WTC11 (cell line): ENCODE data around the gene ARL13A. TPM values are rescaled to one million over a fixed set of nuclear protein-coding genes. Genes with fewer than 3 reads are reported as not detected.
"Not testable (repeated sequence)": the region's sequence is repeated elsewhere in the genome, so short reads cannot be mapped to it uniquely, and the experiment has no call there.

ENCODE experiments used
- ATAC-seq: fragments of 200-7000 bp; cut with Tn5 transposase; 2 replicates; pipeline ENCODE4 v1.10.0; 2021; ENCODE audit warnings: mild to moderate bottlenecking, moderate library complexity
- CTCF ChIA-PET: fragments of 300-600 bp; sonication (Branson Sonifier 250); formaldehyde crosslinking; loops from one replicate; lab custom pipeline; 2021; ENCODE audit warnings: antibody characterized with exemption; lab: Charles Lee
- POLR2A ChIA-PET: fragments of 350-600 bp; sonication (Branson Sonifier 250); formaldehyde crosslinking; loops from one replicate; lab custom pipeline; 2021; ENCODE audit warnings: antibody characterized with exemption; lab: Charles Lee
- DNase-seq: peaks from one replicate; pipeline ENCODE4 v3.0.0; 2021; ENCODE audit warnings: low spot score
- H3K27ac Mint-ChIP-seq: 2 replicates; pipeline ENCODE4 v1.8.0; 2021; ENCODE audit warnings: mixed read lengths
- H3K27me3 Mint-ChIP-seq: 2 replicates; pipeline ENCODE4 v1.8.0; 2021; ENCODE audit warnings: low read depth, mild to moderate bottlenecking, moderate library complexity, mixed read lengths
- H3K36me3 Mint-ChIP-seq: 2 replicates; pipeline ENCODE4 v1.8.0; 2021; ENCODE audit warnings: mixed read lengths
- H3K4me1 Mint-ChIP-seq: 2 replicates; pipeline ENCODE4 v1.8.0; 2022; ENCODE audit warnings: mixed read lengths
- H3K4me3 Mint-ChIP-seq: 2 replicates; pipeline ENCODE4 v1.8.0; 2021; ENCODE audit warnings: mild to moderate bottlenecking, moderate library complexity, mixed read lengths
- H3K9me3 Mint-ChIP-seq: 2 replicates; pipeline ENCODE4 v1.8.0; 2021; ENCODE audit warnings: mixed read lengths
- ATF6 ChIP-seq: sonication (generic); formaldehyde crosslinking; IDR thresholded peaks from 2 replicates; pipeline ENCODE4 v1.8.1; 2023; ENCODE audit warnings: mild to moderate bottlenecking, missing genetic modification reagents
- CREB1 ChIP-seq: sonication (generic); formaldehyde crosslinking; IDR thresholded peaks from 2 replicates; pipeline ENCODE4 v1.8.0; 2023; ENCODE audit warnings: mild to moderate bottlenecking, missing genetic modification reagents
- ESRRA ChIP-seq: sonication (generic); formaldehyde crosslinking; IDR thresholded peaks from 2 replicates; pipeline ENCODE4 v1.8.1; 2022; ENCODE audit warnings: mild to moderate bottlenecking, missing genetic modification reagents, borderline replicate concordance
- NFYB ChIP-seq: sonication (generic); formaldehyde crosslinking; conservative IDR thresholded peaks from 2 replicates; pipeline ENCODE4 v1.8.0; 2022; ENCODE audit warnings: low read depth, missing genetic modification reagents
- PRRX2 ChIP-seq: fragments of 250-450 bp; sonication (Bioruptor Pico); IDR thresholded peaks from 2 replicates; pipeline ENCODE4 v1.8.0; 2021; ENCODE audit warnings: mild to moderate bottlenecking
- SMAD3 ChIP-seq: sonication (generic); formaldehyde crosslinking; IDR thresholded peaks from 2 replicates; pipeline ENCODE4 v1.8.0; 2022; ENCODE audit warnings: missing genetic modification reagents, mild to moderate bottlenecking, borderline replicate concordance
- TCF7 ChIP-seq: sonication (generic); formaldehyde crosslinking; IDR thresholded peaks from 2 replicates; pipeline ENCODE4 v1.8.0; 2022; ENCODE audit warnings: mild to moderate bottlenecking, low read depth, missing genetic modification reagents, moderate library complexity
- USF2 ChIP-seq: sonication (generic); formaldehyde crosslinking; IDR thresholded peaks from 2 replicates; pipeline ENCODE4 v1.8.1; 2023; ENCODE audit warnings: mild to moderate bottlenecking, missing genetic modification reagents, moderate library complexity
- ZMAT4 ChIP-seq: fragments of 250-450 bp; sonication (Bioruptor Pico); IDR thresholded peaks from 2 replicates; pipeline ENCODE4 v1.9.0; 2021; ENCODE audit warnings: mild to moderate bottlenecking
- ZNF396 ChIP-seq: fragments of 250-450 bp; sonication (Bioruptor Pico); IDR thresholded peaks from 2 replicates; pipeline ENCODE4 v1.8.0; 2021; ENCODE audit warnings: mild to moderate bottlenecking, moderate library complexity, borderline replicate concordance
- ZNF671 ChIP-seq: fragments of 250-450 bp; sonication (Bioruptor Pico); IDR thresholded peaks from 2 replicates; pipeline ENCODE4 v1.8.0; 2021; ENCODE audit warnings: mild to moderate bottlenecking
- total RNA-seq: library from RNA; stranded (reverse); gene quantifications from 3 replicates; pipeline ENCODE4 v1.2.3, GENCODE V29; 2021
- TF ChIP-seq, protein P1 (sequence below): sonication (generic); formaldehyde crosslinking; IDR thresholded peaks from 2 replicates; pipeline ENCODE4 v1.8.1; 2023; ENCODE audit warnings: mild to moderate bottlenecking, missing genetic modification reagents, borderline replicate concordance
- TF ChIP-seq, protein P2 (sequence below): fragments of 250-450 bp; sonication (Bioruptor Pico); IDR thresholded peaks from 2 replicates; pipeline ENCODE4 v2.1.2; 2022; ENCODE audit warnings: mild to moderate bottlenecking, moderate library complexity
- TF ChIP-seq, protein P3 (sequence below): fragments of 250-450 bp; sonication (Bioruptor Pico); IDR thresholded peaks from 2 replicates; pipeline ENCODE4 v1.9.0; 2021; ENCODE audit warnings: mild to moderate bottlenecking
- TF ChIP-seq, protein P4 (sequence below): fragments of 250-450 bp; sonication (Bioruptor Pico); conservative IDR thresholded peaks from 2 replicates; pipeline ENCODE4 v1.9.0; 2021; ENCODE audit warnings: mild to moderate bottlenecking

The ARL13A gene
- total RNA-seq, 1 experiment from 2014 or later: not detected

DNA sequence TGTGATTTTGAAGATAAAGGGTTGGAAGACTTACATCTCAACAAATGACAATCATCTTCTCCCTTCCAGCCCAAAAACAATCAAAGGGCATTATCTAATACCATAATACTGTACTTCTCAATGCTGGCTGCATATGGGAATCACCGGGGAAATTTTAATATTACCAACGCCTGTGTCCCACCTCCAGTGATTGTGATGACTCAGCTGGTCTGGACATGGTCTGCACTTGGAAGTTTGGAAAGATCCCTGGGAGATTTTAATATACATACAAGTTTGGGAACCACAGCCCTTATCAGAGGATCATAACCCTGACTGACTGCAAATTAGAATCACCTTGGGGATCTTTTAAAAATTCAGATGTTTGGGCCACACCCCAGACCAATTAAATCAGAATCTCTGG lies 29.9 kb downstream of the ARL13A start (continued):
- TF ChIP-seq, protein P1, sequence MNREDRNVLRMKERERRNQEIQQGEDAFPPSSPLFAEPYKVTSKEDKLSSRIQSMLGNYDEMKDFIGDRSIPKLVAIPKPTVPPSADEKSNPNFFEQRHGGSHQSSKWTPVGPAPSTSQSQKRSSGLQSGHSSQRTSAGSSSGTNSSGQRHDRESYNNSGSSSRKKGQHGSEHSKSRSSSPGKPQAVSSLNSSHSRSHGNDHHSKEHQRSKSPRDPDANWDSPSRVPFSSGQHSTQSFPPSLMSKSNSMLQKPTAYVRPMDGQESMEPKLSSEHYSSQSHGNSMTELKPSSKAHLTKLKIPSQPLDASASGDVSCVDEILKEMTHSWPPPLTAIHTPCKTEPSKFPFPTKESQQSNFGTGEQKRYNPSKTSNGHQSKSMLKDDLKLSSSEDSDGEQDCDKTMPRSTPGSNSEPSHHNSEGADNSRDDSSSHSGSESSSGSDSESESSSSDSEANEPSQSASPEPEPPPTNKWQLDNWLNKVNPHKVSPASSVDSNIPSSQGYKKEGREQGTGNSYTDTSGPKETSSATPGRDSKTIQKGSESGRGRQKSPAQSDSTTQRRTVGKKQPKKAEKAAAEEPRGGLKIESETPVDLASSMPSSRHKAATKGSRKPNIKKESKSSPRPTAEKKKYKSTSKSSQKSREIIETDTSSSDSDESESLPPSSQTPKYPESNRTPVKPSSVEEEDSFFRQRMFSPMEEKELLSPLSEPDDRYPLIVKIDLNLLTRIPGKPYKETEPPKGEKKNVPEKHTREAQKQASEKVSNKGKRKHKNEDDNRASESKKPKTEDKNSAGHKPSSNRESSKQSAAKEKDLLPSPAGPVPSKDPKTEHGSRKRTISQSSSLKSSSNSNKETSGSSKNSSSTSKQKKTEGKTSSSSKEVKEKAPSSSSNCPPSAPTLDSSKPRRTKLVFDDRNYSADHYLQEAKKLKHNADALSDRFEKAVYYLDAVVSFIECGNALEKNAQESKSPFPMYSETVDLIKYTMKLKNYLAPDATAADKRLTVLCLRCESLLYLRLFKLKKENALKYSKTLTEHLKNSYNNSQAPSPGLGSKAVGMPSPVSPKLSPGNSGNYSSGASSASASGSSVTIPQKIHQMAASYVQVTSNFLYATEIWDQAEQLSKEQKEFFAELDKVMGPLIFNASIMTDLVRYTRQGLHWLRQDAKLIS (CRISPR knock-in tag): no peak
- TF ChIP-seq CREB1 (CRISPR knock-in tag) (no peak), NFYB (no peak), ZNF671 (CRISPR knock-in tag) (no peak), USF2 (no peak)
- TF ChIP-seq, protein P2, sequence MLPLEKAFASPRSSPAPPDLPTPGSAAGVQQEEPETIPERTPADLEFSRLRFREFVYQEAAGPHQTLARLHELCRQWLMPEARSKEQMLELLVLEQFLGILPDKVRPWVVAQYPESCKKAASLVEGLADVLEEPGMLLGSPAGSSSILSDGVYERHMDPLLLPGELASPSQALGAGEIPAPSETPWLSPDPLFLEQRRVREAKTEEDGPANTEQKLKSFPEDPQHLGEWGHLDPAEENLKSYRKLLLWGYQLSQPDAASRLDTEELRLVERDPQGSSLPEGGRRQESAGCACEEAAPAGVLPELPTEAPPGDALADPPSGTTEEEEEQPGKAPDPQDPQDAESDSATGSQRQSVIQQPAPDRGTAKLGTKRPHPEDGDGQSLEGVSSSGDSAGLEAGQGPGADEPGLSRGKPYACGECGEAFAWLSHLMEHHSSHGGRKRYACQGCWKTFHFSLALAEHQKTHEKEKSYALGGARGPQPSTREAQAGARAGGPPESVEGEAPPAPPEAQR: no peak

GRCh38 chrX:101009090-101009489 lies 39.6 kb downstream of the ARL13A start:
- no peak for TF ChIP-seq TCF7 (CRISPR knock-in tag)
- TF ChIP-seq ZNF396 (CRISPR knock-in tag): no peak
- TF ChIP-seq, protein P3, sequence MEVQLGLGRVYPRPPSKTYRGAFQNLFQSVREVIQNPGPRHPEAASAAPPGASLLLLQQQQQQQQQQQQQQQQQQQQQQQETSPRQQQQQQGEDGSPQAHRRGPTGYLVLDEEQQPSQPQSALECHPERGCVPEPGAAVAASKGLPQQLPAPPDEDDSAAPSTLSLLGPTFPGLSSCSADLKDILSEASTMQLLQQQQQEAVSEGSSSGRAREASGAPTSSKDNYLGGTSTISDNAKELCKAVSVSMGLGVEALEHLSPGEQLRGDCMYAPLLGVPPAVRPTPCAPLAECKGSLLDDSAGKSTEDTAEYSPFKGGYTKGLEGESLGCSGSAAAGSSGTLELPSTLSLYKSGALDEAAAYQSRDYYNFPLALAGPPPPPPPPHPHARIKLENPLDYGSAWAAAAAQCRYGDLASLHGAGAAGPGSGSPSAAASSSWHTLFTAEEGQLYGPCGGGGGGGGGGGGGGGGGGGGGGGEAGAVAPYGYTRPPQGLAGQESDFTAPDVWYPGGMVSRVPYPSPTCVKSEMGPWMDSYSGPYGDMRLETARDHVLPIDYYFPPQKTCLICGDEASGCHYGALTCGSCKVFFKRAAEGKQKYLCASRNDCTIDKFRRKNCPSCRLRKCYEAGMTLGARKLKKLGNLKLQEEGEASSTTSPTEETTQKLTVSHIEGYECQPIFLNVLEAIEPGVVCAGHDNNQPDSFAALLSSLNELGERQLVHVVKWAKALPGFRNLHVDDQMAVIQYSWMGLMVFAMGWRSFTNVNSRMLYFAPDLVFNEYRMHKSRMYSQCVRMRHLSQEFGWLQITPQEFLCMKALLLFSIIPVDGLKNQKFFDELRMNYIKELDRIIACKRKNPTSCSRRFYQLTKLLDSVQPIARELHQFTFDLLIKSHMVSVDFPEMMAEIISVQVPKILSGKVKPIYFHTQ (CRISPR knock-in tag): no peak
- TF ChIP-seq ESRRA: no peak
- TF ChIP-seq ATF6: no peak
- TF ChIP-seq SMAD3: no peak
- TF ChIP-seq ZMAT4: no peak
- TF ChIP-seq PRRX2 (CRISPR knock-in tag): no peak
- TF ChIP-seq, protein P4, sequence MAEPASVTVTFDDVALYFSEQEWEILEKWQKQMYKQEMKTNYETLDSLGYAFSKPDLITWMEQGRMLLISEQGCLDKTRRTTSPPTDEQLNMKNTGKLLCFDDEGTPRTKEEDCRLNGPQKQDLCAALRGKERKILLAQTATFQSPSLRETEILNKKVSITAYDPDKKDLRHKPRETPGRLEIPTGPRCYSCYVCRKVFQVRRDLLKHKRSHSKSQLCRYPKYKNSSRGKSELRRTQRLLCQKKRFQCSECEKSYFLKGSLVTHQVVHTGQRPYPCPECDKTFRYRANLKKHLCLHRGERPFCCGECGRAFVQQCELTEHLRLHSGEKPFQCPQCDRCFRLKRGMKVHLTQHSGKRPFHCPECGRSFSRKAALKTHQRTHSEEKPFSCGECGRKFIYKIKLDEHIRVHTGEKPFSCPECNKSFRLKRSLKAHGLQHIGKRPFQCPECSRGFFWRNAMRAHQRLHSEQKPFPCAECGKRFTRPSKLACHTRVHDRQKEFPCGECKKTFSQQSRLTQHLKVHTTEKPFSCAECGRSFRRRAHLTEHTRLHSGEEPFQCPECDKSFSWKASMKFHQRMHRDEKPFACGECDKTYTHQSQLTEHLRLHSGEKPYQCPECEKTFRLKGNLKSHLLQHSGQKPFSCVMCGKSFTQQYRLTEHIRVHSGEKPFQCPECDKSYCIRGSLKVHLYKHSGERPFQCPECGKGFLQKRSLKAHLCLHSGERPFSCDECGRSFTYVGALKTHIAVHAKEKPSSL (CRISPR knock-in tag): no peak
- ChIA-PET POLR2A (no interaction called here), CTCF (no interaction called here)
- H3K4me1 Mint-ChIP-seq: no peaks in the 10 kb centered on the region
- ATAC-seq (no peak), DNase-seq (no peak)
- H3K4me3 Mint-ChIP-seq: no peak overlapping the region
- H3K27me3 Mint-ChIP-seq: no peaks in the 10 kb centered on the region
- H3K27ac Mint-ChIP-seq: no peak overlapping the region
- H3K36me3 Mint-ChIP-seq: peaks cover 11% of the 10 kb centered on the region
- H3K9me3 Mint-ChIP-seq: no peaks in the 10 kb centered on the region

- H3K27ac Mint-ChIP-seq, H3K4me3 Mint-ChIP-seq, ATAC-seq, POLR2A ChIA-PET, H3K9me3 Mint-ChIP-seq, CTCF ChIA-PET, H3K4me1 Mint-ChIP-seq, DNase-seq, H3K27me3 Mint-ChIP-seq: not testable (repeated sequence)
- H3K36me3 Mint-ChIP-seq: peaks cover 25% of the 10 kb centered on the region
Measured at GRCh38 chrX:101012031-101012430, 42.5 kb downstream of the ARL13A start.
